ENCODE data around the gene ZRANB1.

ZRANB1 gene

DNA sequence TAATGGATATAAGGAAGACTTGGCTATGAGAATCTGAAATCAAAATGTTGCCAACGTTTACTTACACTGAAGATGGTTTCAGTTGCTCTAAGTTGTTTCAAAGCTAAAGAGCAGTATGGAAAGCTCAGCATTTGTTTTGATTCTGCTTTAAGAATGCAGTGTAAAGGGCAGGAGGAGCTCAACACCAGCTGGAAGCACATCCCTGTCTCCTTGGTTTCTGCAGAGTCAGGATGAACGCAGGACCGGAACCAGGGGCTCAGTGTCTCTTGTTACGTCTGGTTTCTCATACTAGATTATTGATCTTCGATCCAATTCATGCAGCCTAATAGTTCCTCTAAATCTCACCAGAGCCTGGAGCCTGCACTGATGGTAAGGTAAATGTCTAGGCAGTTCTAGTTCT is 24.1 kb downstream of the ZRANB1 start:
- Histone ChIP-seq H3K27ac (ENCODE audit: low read length) (no peak overlapping the region), H3K27me3 (ENCODE audit: low read depth, low read length) (no peaks in the 10 kb centered on the region), H3K4me1 (ENCODE audit: control insufficient read depth in 1 of 2, insufficient read depth in 2 of 2, low read length in 2 of 2) (peaks cover 0 to 18% of the 10 kb centered on the region in 2 donors), H3K36me3 (ENCODE audit: control insufficient read depth in 1 of 2, insufficient read depth in 2 of 2, low read length in 2 of 2) (peaks cover 6 to 13% of the 10 kb centered on the region in 2 donors), H3K4me3 (ENCODE audit: low read depth in 1 of 2, low read length in 2 of 2) (no peak overlapping the region), H3K9me3 (ENCODE audit: control insufficient read depth in 1 of 2, low read length in 2 of 2) (no peaks in the 10 kb centered on the region)

DNA sequence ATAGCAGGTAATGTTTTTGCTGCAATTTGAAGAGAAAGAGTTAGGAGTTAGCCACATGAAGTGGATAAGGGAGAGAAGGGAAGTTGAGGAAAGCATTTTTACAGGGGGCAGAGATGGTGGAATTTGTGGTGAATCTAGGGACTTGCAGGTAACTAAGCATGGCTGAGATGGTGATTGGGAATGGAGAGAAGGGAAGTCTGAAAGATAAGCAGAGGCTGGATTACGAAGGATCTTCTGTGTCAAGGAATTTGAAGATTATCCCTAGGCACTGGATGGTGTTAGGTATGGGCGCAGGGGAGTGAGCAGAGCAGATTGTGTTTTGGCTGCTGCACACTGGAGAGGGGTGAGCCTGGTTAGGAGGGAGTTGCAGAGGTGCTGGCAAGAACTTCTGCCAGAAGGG is 25.3 kb downstream of the ZRANB1 start:
- no peaks in the 10 kb centered on the region for H3K27me3 ChIP-seq (ENCODE audit: low read depth, low read length)
- no peak overlapping the region for H3K4me3 ChIP-seq (ENCODE audit: low read depth in 1 of 2, low read length in 2 of 2)
- H3K36me3 ChIP-seq (ENCODE audit: control insufficient read depth in 1 of 2, insufficient read depth in 2 of 2, low read length in 2 of 2), result peaks cover 6 to 13% of the 10 kb centered on the region in 2 donors
- peaks cover 0 to 24% of the 10 kb centered on the region in 2 donors for H3K4me1 ChIP-seq (ENCODE audit: control insufficient read depth in 1 of 2, insufficient read depth in 2 of 2, low read length in 2 of 2)
- H3K9me3 ChIP-seq (ENCODE audit: control insufficient read depth in 1 of 2, low read length in 2 of 2), result no peaks in the 10 kb centered on the region
- H3K27ac ChIP-seq (ENCODE audit: low read length), result no peak overlapping the region

DNA sequence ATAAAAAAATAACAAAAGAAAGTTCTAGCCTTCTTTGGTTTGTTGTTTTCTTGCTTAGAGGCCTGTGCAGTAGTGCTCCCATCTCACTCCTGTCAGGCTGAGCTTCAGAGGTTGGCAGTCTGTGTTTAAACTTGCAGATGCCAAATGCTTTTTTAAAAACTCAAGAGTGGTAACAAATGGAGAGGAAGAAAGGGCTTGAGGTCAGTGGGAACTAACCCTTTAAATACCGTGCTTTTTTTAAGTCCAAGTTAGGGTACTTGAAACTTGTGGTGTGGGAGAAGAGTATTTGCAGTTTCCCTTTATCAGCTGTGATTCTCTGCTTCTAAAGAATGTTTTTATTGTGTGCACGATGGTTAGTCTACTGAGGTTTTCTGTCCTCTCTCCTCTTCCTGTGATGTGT is 29.4 kb downstream of the ZRANB1 start:
- Histone ChIP-seq H3K9me3 (ENCODE audit: control insufficient read depth in 1 of 2, low read length in 2 of 2) (no peaks in the 10 kb centered on the region), H3K4me1 (ENCODE audit: control insufficient read depth in 1 of 2, insufficient read depth in 2 of 2, low read length in 2 of 2) (peaks cover 0 to 13% of the 10 kb centered on the region in 2 donors), H3K36me3 (ENCODE audit: control insufficient read depth in 1 of 2, insufficient read depth in 2 of 2, low read length in 2 of 2) (peaks cover 21 to 35% of the 10 kb centered on the region in 2 donors), H3K27ac (ENCODE audit: low read length) (no peak overlapping the region), H3K4me3 (ENCODE audit: low read depth in 1 of 2, low read length in 2 of 2) (no peak overlapping the region), H3K27me3 (ENCODE audit: low read depth, low read length) (no peaks in the 10 kb centered on the region)

DNA sequence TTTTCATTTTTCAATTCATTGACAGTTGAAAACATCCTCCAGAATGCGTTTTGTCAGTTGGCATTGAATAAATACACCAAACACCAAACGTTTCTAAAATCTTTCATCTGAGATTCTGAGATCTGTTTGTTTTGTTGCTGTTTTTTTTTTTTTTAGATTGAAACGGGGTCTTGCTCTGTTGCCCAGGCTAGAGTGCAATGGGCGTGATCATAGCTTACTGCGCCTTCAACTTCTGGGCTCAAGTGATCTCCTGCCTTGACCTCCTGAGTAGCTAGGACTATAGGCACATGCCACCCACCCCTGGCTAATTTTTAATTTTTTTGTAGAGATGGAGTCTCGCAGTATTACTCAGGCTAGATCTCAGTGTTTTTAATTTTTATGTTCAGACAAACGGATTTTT is 30.7 kb downstream of the ZRANB1 start:
- Histone ChIP-seq H3K4me1 (ENCODE audit: control insufficient read depth in 1 of 2, insufficient read depth in 2 of 2, low read length in 2 of 2) (peaks cover 0 to 12% of the 10 kb centered on the region in 2 donors), H3K36me3 (ENCODE audit: control insufficient read depth in 1 of 2, insufficient read depth in 2 of 2, low read length in 2 of 2) (peaks cover 15 to 23% of the 10 kb centered on the region in 2 donors), H3K27me3 (ENCODE audit: low read depth, low read length) (no peaks in the 10 kb centered on the region)

DNA sequence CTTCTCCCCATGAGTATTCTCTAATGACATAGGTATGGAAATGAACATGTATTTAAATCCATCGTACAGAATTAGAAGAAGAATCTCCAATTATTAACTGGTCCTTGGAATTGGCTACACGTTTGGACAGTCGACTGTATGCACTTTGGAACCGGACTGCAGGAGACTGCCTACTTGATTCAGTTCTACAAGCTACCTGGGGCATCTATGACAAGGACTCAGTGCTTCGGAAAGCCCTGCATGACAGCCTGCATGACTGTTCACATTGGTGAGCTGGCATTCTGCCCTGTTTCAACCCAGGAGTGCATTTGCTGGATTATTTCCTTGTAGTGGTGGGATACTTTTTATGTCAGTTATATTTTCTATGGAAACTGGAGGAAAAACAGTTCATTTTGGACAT is 32.2 kb downstream of the ZRANB1 start:
- peaks cover 0 to 18% of the 10 kb centered on the region in 2 donors for H3K4me1 ChIP-seq (ENCODE audit: control insufficient read depth in 1 of 2, insufficient read depth in 2 of 2, low read length in 2 of 2)
- H3K9me3 ChIP-seq (ENCODE audit: control insufficient read depth in 1 of 2, low read length in 2 of 2), result no peaks in the 10 kb centered on the region
- no peaks in the 10 kb centered on the region for H3K27me3 ChIP-seq (ENCODE audit: low read depth, low read length)
- peaks cover 15 to 22% of the 10 kb centered on the region in 2 donors for H3K36me3 ChIP-seq (ENCODE audit: control insufficient read depth in 1 of 2, insufficient read depth in 2 of 2, low read length in 2 of 2)
- H3K27ac ChIP-seq (ENCODE audit: low read length), result no peak overlapping the region
- H3K4me3 ChIP-seq (ENCODE audit: low read depth in 1 of 2, low read length in 2 of 2), result no peak overlapping the region

More for the DNA sequence above, 30.7 kb downstream of the ZRANB1 start:
- Histone ChIP-seq H3K27ac (ENCODE audit: low read length) (no peak overlapping the region), H3K4me3 (ENCODE audit: low read depth in 1 of 2, low read length in 2 of 2) (no peak overlapping the region), H3K9me3 (ENCODE audit: control insufficient read depth in 1 of 2, low read length in 2 of 2) (no peaks in the 10 kb centered on the region)

DNA sequence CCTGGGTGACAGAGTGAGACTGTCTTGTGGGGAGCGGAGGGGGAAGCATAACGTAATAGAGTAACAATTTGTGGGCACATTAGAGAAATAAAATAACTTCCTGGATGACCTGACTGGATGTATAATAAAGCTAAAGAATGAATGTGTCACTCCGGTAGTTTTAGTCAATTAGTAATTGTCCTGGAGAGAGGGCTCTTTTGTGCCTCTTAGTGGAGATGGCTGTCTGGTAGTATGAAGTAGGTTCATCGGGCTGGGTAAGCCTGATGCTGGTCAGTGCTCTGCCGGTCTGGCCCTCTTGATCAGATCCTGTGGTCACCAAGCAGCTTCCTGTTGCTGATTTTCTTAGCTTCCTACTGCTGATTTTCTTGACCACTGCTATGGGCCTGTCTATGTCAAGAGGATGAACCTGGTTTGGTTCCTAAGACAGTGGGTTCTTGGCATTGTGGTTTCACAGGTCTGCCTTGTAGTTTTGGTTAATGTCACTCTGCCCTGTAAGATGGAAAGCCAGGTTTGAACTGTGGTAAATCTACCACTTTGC is 34.1 kb downstream of the ZRANB1 start:
- Histone ChIP-seq H3K27me3 (ENCODE audit: low read depth, low read length) (no peaks in the 10 kb centered on the region), H3K4me1 (ENCODE audit: control insufficient read depth in 1 of 2, insufficient read depth in 2 of 2, low read length in 2 of 2) (peaks cover 0 to 12% of the 10 kb centered on the region in 2 donors), H3K4me3 (ENCODE audit: low read depth in 1 of 2, low read length in 2 of 2) (no peak overlapping the region), H3K36me3 (ENCODE audit: control insufficient read depth in 1 of 2, insufficient read depth in 2 of 2, low read length in 2 of 2) (peaks cover 15 to 22% of the 10 kb centered on the region in 2 donors), H3K27ac (ENCODE audit: low read length) (no peak overlapping the region), H3K9me3 (ENCODE audit: control insufficient read depth in 1 of 2, low read length in 2 of 2) (no peaks in the 10 kb centered on the region)

DNA sequence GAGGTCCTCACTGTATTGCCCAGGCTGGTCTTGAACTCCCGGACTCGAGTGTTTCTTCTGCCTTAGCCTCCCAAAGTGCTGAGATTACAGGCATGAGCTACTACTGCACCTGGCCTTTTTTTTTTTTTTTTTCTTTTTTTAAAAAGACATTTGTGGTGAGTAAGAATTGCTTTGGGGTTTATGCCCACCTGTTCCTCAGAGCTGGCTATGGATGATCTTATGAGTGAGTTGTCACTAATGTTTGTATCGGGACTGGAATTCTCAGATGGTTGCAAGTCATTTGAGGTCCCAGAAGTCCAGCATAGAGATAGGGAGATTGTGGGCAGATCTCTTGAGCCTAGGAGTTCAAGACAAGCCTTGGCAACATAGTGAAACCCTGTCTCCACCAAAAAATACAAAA is 35.2 kb downstream of the ZRANB1 start:
- H3K4me3 ChIP-seq (ENCODE audit: low read depth in 1 of 2, low read length in 2 of 2), result no peak overlapping the region
- H3K27me3 ChIP-seq (ENCODE audit: low read depth, low read length), result no peaks in the 10 kb centered on the region
- H3K9me3 ChIP-seq (ENCODE audit: control insufficient read depth in 1 of 2, low read length in 2 of 2), result no peaks in the 10 kb centered on the region
- peaks cover 0 to 6% of the 10 kb centered on the region in 2 donors for H3K4me1 ChIP-seq (ENCODE audit: control insufficient read depth in 1 of 2, insufficient read depth in 2 of 2, low read length in 2 of 2)
- no peak overlapping the region for H3K27ac ChIP-seq (ENCODE audit: low read length)
- H3K36me3 ChIP-seq (ENCODE audit: control insufficient read depth in 1 of 2, insufficient read depth in 2 of 2, low read length in 2 of 2), result peaks cover 20 to 28% of the 10 kb centered on the region in 2 donors

DNA sequence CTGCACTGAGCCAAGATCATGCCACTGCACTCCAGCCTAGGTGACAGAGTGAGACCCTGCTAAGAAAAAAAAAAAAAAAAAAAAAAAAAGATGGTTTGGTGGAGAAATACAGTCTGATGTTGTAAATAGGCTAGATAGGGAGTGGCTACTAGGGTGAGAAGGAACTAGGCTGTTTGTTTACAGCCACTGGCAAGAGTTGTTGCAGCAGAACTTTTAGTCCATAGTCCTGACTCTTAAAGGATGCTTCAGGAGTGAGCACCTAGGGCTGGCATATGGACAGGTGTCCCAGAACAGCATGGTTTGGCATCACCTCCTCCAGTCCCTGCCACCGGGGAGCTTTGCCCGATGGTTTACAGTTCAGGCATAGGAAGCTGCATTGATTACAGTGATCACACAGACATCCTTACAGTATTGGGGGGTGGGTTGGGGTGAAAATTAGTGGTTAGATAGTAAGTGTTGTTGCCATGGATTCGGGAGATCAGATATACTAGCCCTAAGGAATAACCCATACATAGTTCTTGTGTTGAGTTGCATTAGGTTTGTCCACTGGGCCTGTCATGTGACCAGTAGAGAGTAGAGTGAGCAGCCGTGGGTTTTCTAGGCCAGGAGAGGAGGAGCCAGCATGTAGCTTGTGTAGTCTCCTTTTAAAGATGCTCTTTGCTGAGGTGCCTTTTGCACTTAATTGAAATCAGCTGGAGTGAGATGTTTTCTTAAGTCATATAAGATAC is 35.9 kb downstream of the ZRANB1 start:
- Histone ChIP-seq H3K4me3 (ENCODE audit: low read depth in 1 of 2, low read length in 2 of 2) (no peak overlapping the region), H3K27me3 (ENCODE audit: low read depth, low read length) (no peaks in the 10 kb centered on the region), H3K9me3 (ENCODE audit: control insufficient read depth in 1 of 2, low read length in 2 of 2) (no peaks in the 10 kb centered on the region), H3K27ac (ENCODE audit: low read length) (no peak overlapping the region), H3K4me1 (ENCODE audit: control insufficient read depth in 1 of 2, insufficient read depth in 2 of 2, low read length in 2 of 2) (peaks cover 0 to 6% of the 10 kb centered on the region in 2 donors), H3K36me3 (ENCODE audit: control insufficient read depth in 1 of 2, insufficient read depth in 2 of 2, low read length in 2 of 2) (peaks cover 26 to 33% of the 10 kb centered on the region in 2 donors)

DNA sequence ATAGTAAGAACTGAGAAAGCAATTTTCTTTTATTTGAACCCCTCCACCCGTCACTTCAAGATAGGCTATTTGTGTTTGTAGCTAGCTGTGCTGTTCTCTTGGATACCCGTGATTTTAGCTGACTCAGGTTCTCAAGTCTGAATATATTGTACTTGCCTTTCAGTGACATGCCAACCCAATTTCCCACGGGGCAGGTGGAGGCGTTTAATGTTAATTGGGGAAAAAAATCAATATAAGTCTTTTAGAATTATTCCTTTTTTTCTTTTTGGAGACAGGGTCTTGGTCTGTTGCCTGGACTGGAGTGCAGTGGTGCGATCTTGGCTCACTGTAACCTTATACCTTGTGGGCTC is 36.4 kb downstream of the ZRANB1 start:
- Histone ChIP-seq H3K9me3 (ENCODE audit: control insufficient read depth in 1 of 2, low read length in 2 of 2) (no peaks in the 10 kb centered on the region), H3K4me1 (ENCODE audit: control insufficient read depth in 1 of 2, insufficient read depth in 2 of 2, low read length in 2 of 2) (peaks cover 0 to 6% of the 10 kb centered on the region in 2 donors), H3K27me3 (ENCODE audit: low read depth, low read length) (no peaks in the 10 kb centered on the region), H3K4me3 (ENCODE audit: low read depth in 1 of 2, low read length in 2 of 2) (no peak overlapping the region), H3K36me3 (ENCODE audit: control insufficient read depth in 1 of 2, insufficient read depth in 2 of 2, low read length in 2 of 2) (peaks cover 27 to 37% of the 10 kb centered on the region in 2 donors), H3K27ac (ENCODE audit: low read length) (no peak overlapping the region)

DNA sequence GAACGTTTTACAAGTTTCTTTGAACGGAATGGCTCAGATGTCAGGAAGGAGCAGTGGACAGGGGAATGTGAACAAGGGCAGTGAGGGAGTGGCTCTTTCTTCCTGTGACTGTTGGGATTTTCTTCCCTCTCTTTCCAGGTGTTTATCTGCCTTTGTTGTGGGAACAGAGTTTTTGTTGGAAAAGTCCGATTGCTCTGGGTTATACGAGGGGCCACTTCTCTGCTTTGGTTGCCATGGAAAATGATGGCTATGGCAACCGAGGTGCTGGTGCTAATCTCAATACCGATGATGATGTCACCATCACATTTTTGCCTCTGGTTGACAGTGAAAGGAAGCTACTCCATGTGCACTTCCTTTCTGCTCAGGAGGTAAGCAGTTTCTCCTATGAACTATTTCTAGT is 41.4 kb downstream of the ZRANB1 start:
- peaks cover 0 to under 1% of the 10 kb centered on the region in 2 donors for H3K4me1 ChIP-seq (ENCODE audit: control insufficient read depth in 1 of 2, insufficient read depth in 2 of 2, low read length in 2 of 2)
- no peaks in the 10 kb centered on the region for H3K27me3 ChIP-seq (ENCODE audit: low read depth, low read length)
- H3K4me3 ChIP-seq (ENCODE audit: low read depth in 1 of 2, low read length in 2 of 2), result no peak overlapping the region
- H3K27ac ChIP-seq (ENCODE audit: low read length), result no peak overlapping the region
- H3K36me3 ChIP-seq (ENCODE audit: control insufficient read depth in 1 of 2, insufficient read depth in 2 of 2, low read length in 2 of 2), result peaks cover 39% of the 10 kb centered on the region in 2 donors
- H3K9me3 ChIP-seq (ENCODE audit: control insufficient read depth in 1 of 2, low read length in 2 of 2), result no peaks in the 10 kb centered on the region

DNA sequence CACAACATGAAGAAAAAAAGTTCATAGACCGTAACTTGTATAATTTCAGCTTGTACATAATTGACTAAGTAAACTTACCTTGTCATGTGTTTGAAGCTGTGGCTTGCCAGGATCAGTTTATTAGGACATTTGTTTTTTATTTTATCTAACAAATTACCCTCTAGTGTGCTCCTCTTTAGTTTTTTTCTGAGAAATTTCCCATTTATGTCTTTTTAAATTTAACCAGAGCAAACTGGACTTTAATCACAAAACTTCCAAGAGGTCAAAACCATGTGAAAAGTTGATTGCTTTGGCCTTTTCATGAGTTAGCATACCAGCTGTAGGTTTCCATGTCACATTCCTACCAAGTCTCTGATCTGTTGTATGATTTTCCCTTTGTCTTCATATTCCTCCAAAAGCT is 42.5 kb downstream of the ZRANB1 start:
- Histone ChIP-seq H3K27me3 (ENCODE audit: low read depth, low read length) (no peaks in the 10 kb centered on the region), H3K27ac (ENCODE audit: low read length) (no peak overlapping the region), H3K4me3 (ENCODE audit: low read depth in 1 of 2, low read length in 2 of 2) (no peak overlapping the region), H3K9me3 (ENCODE audit: control insufficient read depth in 1 of 2, low read length in 2 of 2) (no peaks in the 10 kb centered on the region), H3K4me1 (ENCODE audit: control insufficient read depth in 1 of 2, insufficient read depth in 2 of 2, low read length in 2 of 2) (no peaks in the 10 kb centered on the region), H3K36me3 (ENCODE audit: control insufficient read depth in 1 of 2, insufficient read depth in 2 of 2, low read length in 2 of 2) (peaks cover 39% of the 10 kb centered on the region in 2 donors)

DNA sequence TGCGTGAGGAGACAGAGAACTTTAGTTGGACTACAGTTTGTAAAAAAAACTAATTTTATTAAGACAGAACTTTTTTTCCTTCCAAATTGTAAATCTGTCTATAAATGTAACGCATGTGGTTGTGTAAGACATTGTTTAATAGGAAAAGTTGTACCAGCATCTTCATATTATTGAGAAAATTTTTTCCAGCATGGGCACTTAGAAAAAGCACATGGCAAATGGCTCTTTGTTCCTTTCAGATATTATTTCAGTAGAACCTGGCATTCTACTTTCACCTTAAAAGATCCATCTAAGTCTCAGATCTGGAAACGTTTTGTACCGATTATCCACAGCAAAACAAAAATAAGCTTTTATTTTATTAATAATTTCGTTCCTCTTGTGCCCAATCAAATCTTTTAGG is 43.2 kb downstream of the ZRANB1 start:
- H3K4me1 ChIP-seq (ENCODE audit: control insufficient read depth in 1 of 2, insufficient read depth in 2 of 2, low read length in 2 of 2), result no peaks in the 10 kb centered on the region
- H3K9me3 ChIP-seq (ENCODE audit: control insufficient read depth in 1 of 2, low read length in 2 of 2), result no peaks in the 10 kb centered on the region
- H3K4me3 ChIP-seq (ENCODE audit: low read depth in 1 of 2, low read length in 2 of 2), result no peak overlapping the region
- H3K27me3 ChIP-seq (ENCODE audit: low read depth, low read length), result no peaks in the 10 kb centered on the region
- H3K27ac ChIP-seq (ENCODE audit: low read length), result no peak overlapping the region
- peaks cover 39% of the 10 kb centered on the region in 2 donors for H3K36me3 ChIP-seq (ENCODE audit: control insufficient read depth in 1 of 2, insufficient read depth in 2 of 2, low read length in 2 of 2)
